HCT116 (cell line): ENCODE data around the gene RNF125. TPM values are rescaled to one million over a fixed set of nuclear protein-coding genes. Genes with fewer than 3 reads are reported as not detected.

Experiments used
- ATAC-seq: fragments of 200-7000 bp; cut with Tn5 transposase; 2 replicates; pipeline ENCODE4 v1.9.1; 2020; ENCODE audit warnings: mild to moderate bottlenecking, moderate library complexity
- BruUV-seq: library from RNA; stranded (reverse); fragments of 400-500 nt; replicated peaks from 2 replicates; lab custom pipeline; 2021; lab: Mats Ljungman, UMichigan
- CTCF ChIA-PET: fragments of 300-600 bp; sonication (Branson Sonifier 250); formaldehyde crosslinking; loops from one replicate; lab custom pipeline; 2021; ENCODE audit warnings: antibody characterized with exemption; lab: Charles Lee
- POLR2A ChIA-PET: fragments of 300-600, 350-600 bp; sonication (Branson Sonifier 250); formaldehyde crosslinking; loops from one replicate; lab custom pipeline; 2021; ENCODE audit warnings: antibody characterized with exemption; lab: Charles Lee
- RAD21 ChIA-PET, 2 experiments: fragments of 300-600 bp; sonication (Branson Sonifier 250); formaldehyde crosslinking; loops; one replicate each; lab custom pipeline; 2023; ENCODE audit warnings: low total read pairs in 2 of 2; ENCODE audit not compliant: uncharacterized antibody in 2 of 2, unreplicated experiment in 2 of 2, low non-redundant PET in 1 of 2; lab: Charles Lee
- DNase-seq: peaks from one replicate; pipeline ENCODE4 v3.0.0-alpha.2; 2010; ENCODE audit warnings: low read depth, low spot score
- H2AFZ ChIP-seq: fragments of 200-600 bp; shearing (Covaris generic), sonication (generic); 2 replicates; pipeline ENCODE4 v1.6.1; 2017; ENCODE audit warnings: low read depth, mixed run types, mixed read lengths, antibody characterized with exemption, low read length; ENCODE audit not compliant: poor library complexity, severe bottlenecking
- H3K27ac ChIP-seq: 2 replicates; pipeline ENCODE4 v1.5.1; 2012; ENCODE audit warnings: low read depth, low read length
- H3K27me3 ChIP-seq: fragments of 200-600 bp; sonication (generic); 2 replicates; pipeline ENCODE4 v1.6.1; 2016; ENCODE audit warnings: mixed run types, low read length, mixed read lengths; ENCODE audit not compliant: insufficient read depth
- H3K36me3 ChIP-seq, 2 experiments: fragments of 200-500 bp in 1 of 2; fragments of 200-600 bp in 1 of 2; sonication (Bioruptor generic) in 1 of 2; sonication (generic) in 1 of 2; 2 replicates each; pipeline versions ENCODE4 v1.5.1 to v1.6.1; 2014 to 2016; ENCODE audit warnings: low read length in 2 of 2, inconsistent platforms in 1 of 2, mixed read lengths in 1 of 2, mixed run types in 1 of 2; ENCODE audit not compliant: insufficient read depth in 2 of 2, control insufficient read depth in 1 of 2
- H3K4me1 ChIP-seq, 2 experiments: fragments of 200-600 bp in 1 of 2; sonication (generic) in 1 of 2; 2 replicates each; pipeline versions ENCODE4 v1.5.1 to v1.6.1; 2012 to 2017; ENCODE audit warnings: low read length in 2 of 2, inconsistent platforms in 1 of 2, mild to moderate bottlenecking in 1 of 2, mixed read lengths in 1 of 2, mixed run types in 1 of 2, moderate library complexity in 1 of 2; ENCODE audit not compliant: insufficient read depth in 2 of 2, control insufficient read depth in 1 of 2
- H3K4me2 ChIP-seq: fragments of 200-600 bp; sonication (generic); 2 replicates; pipeline ENCODE4 v1.6.1; 2017; ENCODE audit warnings: mixed run types, low read length, mixed read lengths
- H3K4me3 ChIP-seq, 2 experiments: fragments of 200-600 bp in 1 of 2; sonication (generic) in 1 of 2; replicated peaks in 1 of 2; 2 replicates each; pipeline ENCODE4 v1.5.1; 2011 to 2016; ENCODE audit warnings: low read length in 2 of 2, control low read depth in 1 of 2, low read depth in 1 of 2, mild to moderate bottlenecking in 1 of 2, mixed read lengths in 1 of 2, mixed run types in 1 of 2
- H3K79me2 ChIP-seq: fragments of 200-600 bp; sonication (generic); 2 replicates; pipeline ENCODE4 v1.6.1; 2017; ENCODE audit warnings: mild to moderate bottlenecking, mixed run types, low read length, moderate library complexity, mixed read lengths; ENCODE audit not compliant: insufficient read depth
- H3K9ac ChIP-seq: fragments of 200-600 bp; sonication (generic); 2 replicates; pipeline ENCODE4 v1.6.1; 2016; ENCODE audit warnings: low read length, mixed read lengths
- H3K9me2 ChIP-seq: fragments of 200-600 bp; sonication (generic), shearing (Covaris generic); 2 replicates; pipeline ENCODE4 v1.6.1; 2017; ENCODE audit warnings: mixed run types, mild to moderate bottlenecking, moderate library complexity; ENCODE audit not compliant: insufficient read depth
- H3K9me3 ChIP-seq, 2 experiments: fragments of 200-500 bp in 1 of 2; fragments of 200-600 bp in 1 of 2; sonication (Bioruptor generic) in 1 of 2; sonication (generic) in 1 of 2; 2 replicates each; pipeline ENCODE4 v1.6.1; 2014 to 2017; ENCODE audit warnings: low read length in 2 of 2, mixed read lengths in 2 of 2, inconsistent platforms in 1 of 2, low read depth in 1 of 2, mild to moderate bottlenecking in 1 of 2, mixed run types in 1 of 2, moderate library complexity in 1 of 2; ENCODE audit not compliant: control insufficient read depth in 1 of 2, insufficient read depth in 1 of 2
- H4K20me1 ChIP-seq: fragments of 200-600 bp; sonication (generic), shearing (Covaris generic); 2 replicates; pipeline ENCODE4 v1.6.1; 2017; ENCODE audit warnings: mixed run types, mild to moderate bottlenecking, moderate library complexity; ENCODE audit not compliant: insufficient read depth
- CBX3 ChIP-seq: IDR thresholded peaks from 2 replicates; pipeline ENCODE4 v1.6.1; 2012; ENCODE audit warnings: low read depth
- CEBPB ChIP-seq: IDR thresholded peaks from 2 replicates; pipeline ENCODE4 v1.6.1; 2012; ENCODE audit warnings: low read depth
- EZH2 ChIP-seq: fragments of 200-600 bp; sonication (generic); IDR thresholded peaks from 2 replicates; pipeline ENCODE4 v1.6.1; 2017; ENCODE audit warnings: antibody characterized with exemption, mixed run types
- EZH2phosphoT487 ChIP-seq: fragments of 200-600 bp; IDR thresholded peaks from 2 replicates; pipeline ENCODE4 v1.6.1; 2018; ENCODE audit warnings: antibody characterized with exemption, borderline replicate concordance
- JUND ChIP-seq: IDR thresholded peaks from 2 replicates; pipeline ENCODE4 v1.6.1; 2012
- POLR2A ChIP-seq: IDR thresholded peaks from 2 replicates; pipeline ENCODE4 v1.7.0; 2011; ENCODE audit warnings: borderline replicate concordance; ENCODE audit not compliant: insufficient read depth, insufficient read length; ENCODE audit errors: extremely low read depth
- POLR2AphosphoS5 ChIP-seq: IDR thresholded peaks from 2 replicates; pipeline ENCODE4 v1.6.1; 2011; ENCODE audit warnings: mild to moderate bottlenecking, low read depth, low read length, moderate library complexity
- RAD21 ChIP-seq: IDR thresholded peaks from 2 replicates; pipeline ENCODE4 v1.6.1; 2012; ENCODE audit warnings: low read depth, mild to moderate bottlenecking
- TCF7L2 ChIP-seq: IDR thresholded peaks from 2 replicates; pipeline ENCODE4 v1.7.0; 2011; ENCODE audit warnings: borderline replicate concordance, inconsistent platforms; ENCODE audit not compliant: insufficient read depth, insufficient read length; ENCODE audit errors: extremely low read depth
- YY1 ChIP-seq: IDR thresholded peaks from 2 replicates; pipeline ENCODE4 v1.6.1; 2011; ENCODE audit warnings: low read length, low read depth, moderate library complexity, mild to moderate bottlenecking; ENCODE audit not compliant: insufficient replicate concordance; ENCODE audit errors: extremely low read depth
- ZFX ChIP-seq: fragments of 450-650 bp; IDR thresholded peaks from 2 replicates; pipeline ENCODE4 v1.6.1; 2017
- ZNF274 ChIP-seq: fragments of 200-500 bp; sonication (Bioruptor generic); IDR thresholded peaks from 2 replicates; pipeline ENCODE4 v1.6.1; 2014; ENCODE audit warnings: mild to moderate bottlenecking, low read depth, low read length, inconsistent platforms
- intact Hi-C: fragments of 100-400 bp; cut with micrococcal nuclease; formaldehyde crosslinking; loops from 2 replicates; pipeline ENCODE4 v1.10.0; 2022
- total RNA-seq: library from RNA; stranded (reverse); gene quantifications from one replicate; pipeline ENCODE4 v1.2.1, GENCODE V29; 2021; ENCODE audit not compliant: unreplicated experiment
- TF ChIP-seq, protein P1 (sequence below): IDR thresholded peaks from 2 replicates; pipeline ENCODE4 v1.6.1; 2012; ENCODE audit warnings: low read depth
- TF ChIP-seq, protein P2 (sequence below): IDR thresholded peaks from 2 replicates; pipeline ENCODE4 v1.6.1; 2012
- TF ChIP-seq, protein P3 (sequence below): IDR thresholded peaks from 2 replicates; pipeline ENCODE4 v1.6.1; 2012
- TF ChIP-seq, protein P4 (sequence below): IDR thresholded peaks from 2 replicates; pipeline ENCODE4 v1.6.1; 2011; ENCODE audit warnings: mild to moderate bottlenecking, low read length, moderate library complexity; ENCODE audit not compliant: insufficient replicate concordance; ENCODE audit errors: extremely low read depth

Gene RNF125
- total RNA-seq, 1 experiment from 2014 or later, result 7.4 TPM

DNA sequence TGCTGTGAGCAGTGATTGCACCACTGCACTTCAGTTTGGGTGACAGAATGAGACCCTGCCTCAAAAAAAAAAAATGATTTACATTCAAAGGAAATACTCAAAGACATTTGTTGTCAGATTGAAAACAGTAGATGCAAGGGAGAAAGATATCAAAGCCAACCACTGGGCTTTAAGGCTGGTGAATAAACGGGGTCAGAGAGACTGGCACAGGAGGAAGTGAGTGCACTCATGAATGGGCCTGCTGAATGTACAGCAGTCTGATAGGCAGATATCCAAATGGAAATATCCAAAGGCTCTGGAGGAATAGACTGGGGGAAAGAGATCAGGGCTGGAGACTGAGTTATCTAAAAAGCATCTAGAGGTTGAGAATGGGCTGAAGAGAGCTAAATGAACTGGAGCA is 10.9 kb downstream of the RNF125 start:
- ATAC-seq (no peak), DNase-seq (no peak)
- Histone ChIP-seq H2AFZ (no peak overlapping the region), H3K9ac (no peak overlapping the region), H3K4me3 (no peak overlapping the region), H3K4me1 (peaks cover 0 to 4% of the 10 kb centered on the region in 2 experiments; a peak in 1 of 4 replicates), H3K9me2 (no peaks in the 10 kb centered on the region), H3K4me2 (no peak overlapping the region), H3K36me3 (no peaks in the 10 kb centered on the region; a peak in 1 of 4 replicates), H3K27ac (no peak overlapping the region), H3K79me2 (no peaks in the 10 kb centered on the region), H3K27me3 (no peaks in the 10 kb centered on the region), H3K9me3 (no peaks in the 10 kb centered on the region), H4K20me1 (no peaks in the 10 kb centered on the region)
- RAD21 ChIA-PET, result no interaction called here
- intact Hi-C loops, result no loop called here
- no TSS peak for BruUV-seq
- POLR2A ChIA-PET, result no interaction called here
- TF ChIP-seq, protein P1, sequence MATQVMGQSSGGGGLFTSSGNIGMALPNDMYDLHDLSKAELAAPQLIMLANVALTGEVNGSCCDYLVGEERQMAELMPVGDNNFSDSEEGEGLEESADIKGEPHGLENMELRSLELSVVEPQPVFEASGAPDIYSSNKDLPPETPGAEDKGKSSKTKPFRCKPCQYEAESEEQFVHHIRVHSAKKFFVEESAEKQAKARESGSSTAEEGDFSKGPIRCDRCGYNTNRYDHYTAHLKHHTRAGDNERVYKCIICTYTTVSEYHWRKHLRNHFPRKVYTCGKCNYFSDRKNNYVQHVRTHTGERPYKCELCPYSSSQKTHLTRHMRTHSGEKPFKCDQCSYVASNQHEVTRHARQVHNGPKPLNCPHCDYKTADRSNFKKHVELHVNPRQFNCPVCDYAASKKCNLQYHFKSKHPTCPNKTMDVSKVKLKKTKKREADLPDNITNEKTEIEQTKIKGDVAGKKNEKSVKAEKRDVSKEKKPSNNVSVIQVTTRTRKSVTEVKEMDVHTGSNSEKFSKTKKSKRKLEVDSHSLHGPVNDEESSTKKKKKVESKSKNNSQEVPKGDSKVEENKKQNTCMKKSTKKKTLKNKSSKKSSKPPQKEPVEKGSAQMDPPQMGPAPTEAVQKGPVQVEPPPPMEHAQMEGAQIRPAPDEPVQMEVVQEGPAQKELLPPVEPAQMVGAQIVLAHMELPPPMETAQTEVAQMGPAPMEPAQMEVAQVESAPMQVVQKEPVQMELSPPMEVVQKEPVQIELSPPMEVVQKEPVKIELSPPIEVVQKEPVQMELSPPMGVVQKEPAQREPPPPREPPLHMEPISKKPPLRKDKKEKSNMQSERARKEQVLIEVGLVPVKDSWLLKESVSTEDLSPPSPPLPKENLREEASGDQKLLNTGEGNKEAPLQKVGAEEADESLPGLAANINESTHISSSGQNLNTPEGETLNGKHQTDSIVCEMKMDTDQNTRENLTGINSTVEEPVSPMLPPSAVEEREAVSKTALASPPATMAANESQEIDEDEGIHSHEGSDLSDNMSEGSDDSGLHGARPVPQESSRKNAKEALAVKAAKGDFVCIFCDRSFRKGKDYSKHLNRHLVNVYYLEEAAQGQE, result no peak
- no peak for TF ChIP-seq RAD21
- no peak for TF ChIP-seq POLR2AphosphoS5
- no peak for TF ChIP-seq EZH2
- no peak for TF ChIP-seq JUND
- no peak for TF ChIP-seq POLR2A
- no peak for TF ChIP-seq CBX3
- TF ChIP-seq EZH2phosphoT487, result no peak
- TF ChIP-seq, protein P2, sequence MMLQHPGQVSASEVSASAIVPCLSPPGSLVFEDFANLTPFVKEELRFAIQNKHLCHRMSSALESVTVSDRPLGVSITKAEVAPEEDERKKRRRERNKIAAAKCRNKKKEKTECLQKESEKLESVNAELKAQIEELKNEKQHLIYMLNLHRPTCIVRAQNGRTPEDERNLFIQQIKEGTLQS, result no peak
- no peak for TF ChIP-seq YY1
- no peak for TF ChIP-seq CEBPB
- TF ChIP-seq ZFX, result no peak
- no peak for TF ChIP-seq ZNF274
- TF ChIP-seq, protein P3, sequence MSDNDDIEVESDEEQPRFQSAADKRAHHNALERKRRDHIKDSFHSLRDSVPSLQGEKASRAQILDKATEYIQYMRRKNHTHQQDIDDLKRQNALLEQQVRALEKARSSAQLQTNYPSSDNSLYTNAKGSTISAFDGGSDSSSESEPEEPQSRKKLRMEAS, result no peak
- TF ChIP-seq TCF7L2, result no peak
- TF ChIP-seq, protein P4, sequence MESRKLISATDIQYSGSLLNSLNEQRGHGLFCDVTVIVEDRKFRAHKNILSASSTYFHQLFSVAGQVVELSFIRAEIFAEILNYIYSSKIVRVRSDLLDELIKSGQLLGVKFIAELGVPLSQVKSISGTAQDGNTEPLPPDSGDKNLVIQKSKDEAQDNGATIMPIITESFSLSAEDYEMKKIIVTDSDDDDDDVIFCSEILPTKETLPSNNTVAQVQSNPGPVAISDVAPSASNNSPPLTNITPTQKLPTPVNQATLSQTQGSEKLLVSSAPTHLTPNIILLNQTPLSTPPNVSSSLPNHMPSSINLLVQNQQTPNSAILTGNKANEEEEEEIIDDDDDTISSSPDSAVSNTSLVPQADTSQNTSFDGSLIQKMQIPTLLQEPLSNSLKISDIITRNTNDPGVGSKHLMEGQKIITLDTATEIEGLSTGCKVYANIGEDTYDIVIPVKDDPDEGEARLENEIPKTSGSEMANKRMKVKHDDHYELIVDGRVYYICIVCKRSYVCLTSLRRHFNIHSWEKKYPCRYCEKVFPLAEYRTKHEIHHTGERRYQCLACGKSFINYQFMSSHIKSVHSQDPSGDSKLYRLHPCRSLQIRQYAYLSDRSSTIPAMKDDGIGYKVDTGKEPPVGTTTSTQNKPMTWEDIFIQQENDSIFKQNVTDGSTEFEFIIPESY, result no peak
- CTCF ChIA-PET, result interaction anchor here (0.6 kb wide), 1 partner anchor 1178 kb away, joined by 3 read pairs; no protein-coding TSS in a partner anchor
